ENCODE measurements around the gene CDK3. TPM values are rescaled to one million over a fixed set of nuclear protein-coding genes. Genes with fewer than 3 reads are reported as not detected.

The CDK3 gene
- total RNA-seq, 1 experiment from 2014 or later, result 7.1 TPM

DNA sequence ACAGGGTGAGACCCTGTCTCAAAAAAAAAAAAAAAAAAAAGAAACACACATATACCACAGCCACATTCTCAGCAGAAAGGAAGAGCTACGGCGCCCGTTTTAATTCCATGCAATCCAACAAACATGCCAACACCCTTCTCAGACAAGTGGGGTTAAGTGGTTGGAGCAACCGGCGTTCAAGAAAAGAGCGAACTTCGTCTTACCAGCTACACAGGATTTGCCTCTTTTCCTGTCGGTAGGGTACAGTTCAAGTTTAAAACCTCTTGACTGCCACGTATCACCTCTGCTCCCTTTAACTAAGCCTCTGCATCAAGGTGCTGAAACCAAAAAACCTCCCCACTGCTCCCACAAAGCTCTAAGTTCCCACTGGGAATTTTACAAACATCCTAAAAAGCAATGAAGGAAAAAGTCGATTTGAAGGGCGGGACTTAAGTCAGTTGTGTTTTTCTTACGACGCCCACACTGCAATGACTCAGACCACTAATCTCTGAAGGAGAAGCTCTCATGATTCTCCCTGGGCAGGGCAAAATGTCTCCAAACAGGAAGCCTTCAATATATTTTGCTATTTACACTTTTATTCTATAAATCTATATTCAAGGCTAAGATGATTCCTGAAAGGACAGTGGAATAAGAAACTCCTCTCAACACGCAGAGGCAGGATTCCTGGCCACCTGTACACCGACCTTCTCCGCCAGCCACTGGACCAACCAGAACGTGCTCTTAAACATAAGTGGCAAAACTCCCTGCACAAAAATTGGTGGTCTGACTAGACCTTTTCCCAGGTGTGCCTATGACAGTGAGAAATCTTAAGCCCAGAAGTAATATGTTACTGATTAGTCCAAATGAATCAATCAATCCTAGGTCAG is 52.8 kb downstream of the CDK3 start:
- intact Hi-C loops (cut with micrococcal nuclease), result loop anchor here (1.0 kb wide), 1 partner anchor 19 kb away; the partner anchor contains the start of gene SRP68
- H3K4me2 ChIP-seq (ENCODE audit: low read length), result peak overlapping the region; percentile 63
- BruUV-seq (replicated peaks), result TSS peak; percentile 10
- H2AFZ ChIP-seq (ENCODE audit: low read depth, low read length, poor library complexity, severe bottlenecking), result no peak overlapping the region
- H3K27ac ChIP-seq (ENCODE audit: low read depth, low read length), result peak overlapping the region; percentile 79
- peaks cover 59 to 66% of the 10 kb centered on the region in 2 experiments for H3K36me3 ChIP-seq (ENCODE audit: control insufficient read depth in 1 of 2, insufficient read depth in 2 of 2, low read length in 2 of 2)
- CTCF ChIA-PET, result interaction anchor here (0.8 to 2.0 kb wide), 3 partner anchors 19 to 226 kb away, joined by 3 to 6 read pairs (median 5); partner anchors contain the start of gene SRP68
- H3K9ac ChIP-seq (ENCODE audit: low read length), result peak overlapping the region; percentile 36
- H3K4me3 ChIP-seq (replicated peaks in 1 of 2; ENCODE audit: low read depth in 1 of 2, low read length in 2 of 2), result peak overlapping the region; percentile 0 to 13; a peak in 2 of 4 replicates
- ATAC-seq (peak; percentile 82), DNase-seq (ENCODE audit: low read depth, low spot score) (peak; percentile 80)
- no peaks in the 10 kb centered on the region for H4K20me1 ChIP-seq (ENCODE audit: insufficient read depth)
- POLR2A ChIA-PET, result interaction anchor here (0.5 to 2.0 kb wide), 5 partner anchors 10 to 168 kb away, joined by 3 to 7 read pairs (median 3); no protein-coding TSS in a partner anchor
- RAD21 ChIA-PET (ENCODE audit: low non-redundant PET in 1 of 2, low total read pairs in 2 of 2, uncharacterized antibody in 2 of 2, unreplicated experiment in 2 of 2), result no interaction called here
- peaks cover 38% of the 10 kb centered on the region for H3K79me2 ChIP-seq (ENCODE audit: insufficient read depth, low read length)
- peaks cover 40% of the 10 kb centered on the region in 2 experiments for H3K4me1 ChIP-seq (ENCODE audit: control insufficient read depth in 1 of 2, insufficient read depth in 2 of 2, low read length in 2 of 2)
- H3K27me3 ChIP-seq (ENCODE audit: insufficient read depth, low read length), result no peaks in the 10 kb centered on the region
- no peaks in the 10 kb centered on the region for H3K9me2 ChIP-seq (ENCODE audit: insufficient read depth)
- no peaks in the 10 kb centered on the region for H3K9me3 ChIP-seq (ENCODE audit: control insufficient read depth in 1 of 2, insufficient read depth in 1 of 2, low read depth in 1 of 2, low read length in 2 of 2)
- TF ChIP-seq ELF1 (IDR thresholded peaks at IDR 0.05; ENCODE audit: borderline replicate concordance, low read depth) (no peak), SRF (IDR thresholded peaks at IDR 0.05; ENCODE audit: low read depth) (no peak), POLR2A (IDR thresholded peaks at IDR 0.05; ENCODE audit: borderline replicate concordance, extremely low read depth, insufficient read depth, insufficient read length) (no peak), CBX3 (IDR thresholded peaks at IDR 0.05; ENCODE audit: low read depth) (no peak), JUND (IDR thresholded peaks at IDR 0.05) (peak; percentile 68), SIN3A (IDR thresholded peaks at IDR 0.05; ENCODE audit: low read depth) (no peak), EGR1 (IDR thresholded peaks at IDR 0.05; ENCODE audit: low read depth) (peak; percentile 96), EZH2phosphoT487 (IDR thresholded peaks at IDR 0.05; ENCODE audit: borderline replicate concordance) (no peak), EZH2 (IDR thresholded peaks at IDR 0.05) (no peak), ZNF274 (IDR thresholded peaks at IDR 0.05; ENCODE audit: low read depth, low read length) (no peak), SP1 (IDR thresholded peaks at IDR 0.05; ENCODE audit: low read depth) (peak; percentile 56; the same call in 1 of the 2 replicates), POLR2AphosphoS5 (IDR thresholded peaks at IDR 0.05; ENCODE audit: low read depth, low read length) (no peak; the same call in none of the 2 replicates), FOSL1 (IDR thresholded peaks at IDR 0.05; ENCODE audit: low read depth) (peak; percentile 79; the same call in 1 of the 2 replicates), RAD21 (IDR thresholded peaks at IDR 0.05; ENCODE audit: low read depth) (no peak; the same call in 1 of the 2 replicates), YY1 (IDR thresholded peaks at IDR 0.05; ENCODE audit: extremely low read depth, insufficient replicate concordance, low read depth, low read length) (peak; percentile 16), CEBPB (IDR thresholded peaks at IDR 0.05; ENCODE audit: low read depth) (no peak), TCF7L2 (IDR thresholded peaks at IDR 0.05; ENCODE audit: borderline replicate concordance, extremely low read depth, insufficient read depth, insufficient read length) (no peak), ZFX (IDR thresholded peaks at IDR 0.05) (no peak)
- TF ChIP-seq, protein P1, sequence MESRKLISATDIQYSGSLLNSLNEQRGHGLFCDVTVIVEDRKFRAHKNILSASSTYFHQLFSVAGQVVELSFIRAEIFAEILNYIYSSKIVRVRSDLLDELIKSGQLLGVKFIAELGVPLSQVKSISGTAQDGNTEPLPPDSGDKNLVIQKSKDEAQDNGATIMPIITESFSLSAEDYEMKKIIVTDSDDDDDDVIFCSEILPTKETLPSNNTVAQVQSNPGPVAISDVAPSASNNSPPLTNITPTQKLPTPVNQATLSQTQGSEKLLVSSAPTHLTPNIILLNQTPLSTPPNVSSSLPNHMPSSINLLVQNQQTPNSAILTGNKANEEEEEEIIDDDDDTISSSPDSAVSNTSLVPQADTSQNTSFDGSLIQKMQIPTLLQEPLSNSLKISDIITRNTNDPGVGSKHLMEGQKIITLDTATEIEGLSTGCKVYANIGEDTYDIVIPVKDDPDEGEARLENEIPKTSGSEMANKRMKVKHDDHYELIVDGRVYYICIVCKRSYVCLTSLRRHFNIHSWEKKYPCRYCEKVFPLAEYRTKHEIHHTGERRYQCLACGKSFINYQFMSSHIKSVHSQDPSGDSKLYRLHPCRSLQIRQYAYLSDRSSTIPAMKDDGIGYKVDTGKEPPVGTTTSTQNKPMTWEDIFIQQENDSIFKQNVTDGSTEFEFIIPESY (IDR thresholded peaks at IDR 0.05; ENCODE audit: extremely low read depth, insufficient replicate concordance, low read length), result no peak
- TF ChIP-seq, protein P2, sequence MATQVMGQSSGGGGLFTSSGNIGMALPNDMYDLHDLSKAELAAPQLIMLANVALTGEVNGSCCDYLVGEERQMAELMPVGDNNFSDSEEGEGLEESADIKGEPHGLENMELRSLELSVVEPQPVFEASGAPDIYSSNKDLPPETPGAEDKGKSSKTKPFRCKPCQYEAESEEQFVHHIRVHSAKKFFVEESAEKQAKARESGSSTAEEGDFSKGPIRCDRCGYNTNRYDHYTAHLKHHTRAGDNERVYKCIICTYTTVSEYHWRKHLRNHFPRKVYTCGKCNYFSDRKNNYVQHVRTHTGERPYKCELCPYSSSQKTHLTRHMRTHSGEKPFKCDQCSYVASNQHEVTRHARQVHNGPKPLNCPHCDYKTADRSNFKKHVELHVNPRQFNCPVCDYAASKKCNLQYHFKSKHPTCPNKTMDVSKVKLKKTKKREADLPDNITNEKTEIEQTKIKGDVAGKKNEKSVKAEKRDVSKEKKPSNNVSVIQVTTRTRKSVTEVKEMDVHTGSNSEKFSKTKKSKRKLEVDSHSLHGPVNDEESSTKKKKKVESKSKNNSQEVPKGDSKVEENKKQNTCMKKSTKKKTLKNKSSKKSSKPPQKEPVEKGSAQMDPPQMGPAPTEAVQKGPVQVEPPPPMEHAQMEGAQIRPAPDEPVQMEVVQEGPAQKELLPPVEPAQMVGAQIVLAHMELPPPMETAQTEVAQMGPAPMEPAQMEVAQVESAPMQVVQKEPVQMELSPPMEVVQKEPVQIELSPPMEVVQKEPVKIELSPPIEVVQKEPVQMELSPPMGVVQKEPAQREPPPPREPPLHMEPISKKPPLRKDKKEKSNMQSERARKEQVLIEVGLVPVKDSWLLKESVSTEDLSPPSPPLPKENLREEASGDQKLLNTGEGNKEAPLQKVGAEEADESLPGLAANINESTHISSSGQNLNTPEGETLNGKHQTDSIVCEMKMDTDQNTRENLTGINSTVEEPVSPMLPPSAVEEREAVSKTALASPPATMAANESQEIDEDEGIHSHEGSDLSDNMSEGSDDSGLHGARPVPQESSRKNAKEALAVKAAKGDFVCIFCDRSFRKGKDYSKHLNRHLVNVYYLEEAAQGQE (IDR thresholded peaks at IDR 0.05; ENCODE audit: low read depth), result no peak
- TF ChIP-seq, protein P3, sequence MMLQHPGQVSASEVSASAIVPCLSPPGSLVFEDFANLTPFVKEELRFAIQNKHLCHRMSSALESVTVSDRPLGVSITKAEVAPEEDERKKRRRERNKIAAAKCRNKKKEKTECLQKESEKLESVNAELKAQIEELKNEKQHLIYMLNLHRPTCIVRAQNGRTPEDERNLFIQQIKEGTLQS (IDR thresholded peaks at IDR 0.05), result no peak
- TF ChIP-seq, protein P4, sequence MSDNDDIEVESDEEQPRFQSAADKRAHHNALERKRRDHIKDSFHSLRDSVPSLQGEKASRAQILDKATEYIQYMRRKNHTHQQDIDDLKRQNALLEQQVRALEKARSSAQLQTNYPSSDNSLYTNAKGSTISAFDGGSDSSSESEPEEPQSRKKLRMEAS (IDR thresholded peaks at IDR 0.05), result no peak
